HEK293T (cell line): ENCODE measurements around the gene KPRP.

Experiments
- CTCF ChIA-PET: fragments of 350-600 bp; formaldehyde crosslinking; extraction: SDS; loops from one replicate; lab custom pipeline; 2021; ENCODE audit warnings: antibody characterized with exemption, inconsistent platforms; lab: Yijun Ruan, JAX
- POLR2A ChIA-PET: fragments of 350-600 bp; formaldehyde crosslinking; extraction: SDS; loops from one replicate; lab custom pipeline; 2020; ENCODE audit warnings: antibody characterized with exemption, inconsistent platforms; lab: Yijun Ruan, JAX
- DNase-seq: peaks from one replicate; pipeline ENCODE4 v3.0.0; 2012; ENCODE audit warnings: mixed read lengths; ENCODE audit errors: extremely low spot score
- ARNT ChIP-seq: fragments of 450-650 bp; IDR thresholded peaks from 2 replicates; pipeline ENCODE4 v1.6.1; 2017; ENCODE audit warnings: mild to moderate bottlenecking
- BHLHE40 ChIP-seq: fragments of 450-650 bp; IDR thresholded peaks from 2 replicates; pipeline ENCODE4 v1.6.1; 2016; ENCODE audit warnings: mild to moderate bottlenecking, moderate library complexity, borderline replicate concordance
- CTBP1 ChIP-seq: fragments of 450-650 bp; IDR thresholded peaks from 2 replicates; pipeline ENCODE4 v1.6.1; 2016; ENCODE audit warnings: borderline replicate concordance
- ELF4 ChIP-seq: fragments of 450-650 bp; IDR thresholded peaks from 2 replicates; pipeline ENCODE4 v1.6.1; 2017; ENCODE audit warnings: antibody characterized with exemption
- FOXA1 ChIP-seq: fragments of 450-650 bp; IDR thresholded peaks from 2 replicates; pipeline ENCODE4 v1.6.1; 2016; ENCODE audit warnings: mild to moderate bottlenecking
- FOXK2 ChIP-seq: fragments of 450-650 bp; IDR thresholded peaks from 2 replicates; pipeline ENCODE4 v1.6.1; 2016; ENCODE audit warnings: mild to moderate bottlenecking
- FOXM1 ChIP-seq: fragments of 450-650 bp; IDR thresholded peaks from 2 replicates; pipeline ENCODE4 v1.6.1; 2017; ENCODE audit warnings: mild to moderate bottlenecking, borderline replicate concordance
- HDGF ChIP-seq: fragments of 450-650 bp; IDR thresholded peaks from 2 replicates; pipeline ENCODE4 v1.6.1; 2017; ENCODE audit warnings: antibody characterized with exemption, borderline replicate concordance
- L3MBTL2 ChIP-seq: fragments of 450-650 bp; conservative IDR thresholded peaks from 2 replicates; pipeline ENCODE4 v1.6.1; 2016; ENCODE audit warnings: mild to moderate bottlenecking
- LEF1 ChIP-seq: fragments of 450-650 bp; IDR thresholded peaks from 2 replicates; pipeline ENCODE4 v1.6.1; 2017; ENCODE audit warnings: mild to moderate bottlenecking, borderline replicate concordance
- NFRKB ChIP-seq: fragments of 450-650 bp; IDR thresholded peaks from 2 replicates; pipeline ENCODE4 v1.6.1; 2016; ENCODE audit warnings: mild to moderate bottlenecking, moderate library complexity
- PKNOX1 ChIP-seq: fragments of 450-650 bp; IDR thresholded peaks from 2 replicates; pipeline ENCODE4 v1.6.1; 2016
- SP1 ChIP-seq: fragments of 450-650 bp; IDR thresholded peaks from 2 replicates; pipeline ENCODE4 v1.6.1; 2017
- SUZ12 ChIP-seq: fragments of 450-650 bp; IDR thresholded peaks from 2 replicates; pipeline ENCODE4 v1.6.1; 2016; ENCODE audit warnings: mild to moderate bottlenecking
- TARDBP ChIP-seq: fragments of 450-650 bp; IDR thresholded peaks from 2 replicates; pipeline ENCODE4 v1.6.1; 2016
- ZNF384 ChIP-seq: fragments of 450-650 bp; IDR thresholded peaks from 2 replicates; pipeline ENCODE4 v1.6.1; 2016

The KPRP gene

GRCh38 chr1:152795686-152796085 lies 37.9 kb downstream of the KPRP start:
- POLR2A ChIA-PET: no interaction called here
- no peak for DNase-seq
- CTCF ChIA-PET: no interaction called here
- TF ChIP-seq PKNOX1 (no peak), L3MBTL2 (no peak), SUZ12 (no peak), ARNT (no peak), ELF4 (no peak), NFRKB (no peak), FOXM1 (no peak), FOXK2 (no peak), ZNF384 (no peak), HDGF (no peak), CTBP1 (no peak), LEF1 (no peak), SP1 (no peak), BHLHE40 (no peak)

- CTCF ChIA-PET: no interaction called here
- POLR2A ChIA-PET: no interaction called here
- TF ChIP-seq FOXM1: no peak
- TF ChIP-seq SP1: no peak
- TF ChIP-seq FOXA1: no peak
- no peak for TF ChIP-seq BHLHE40
- no peak for TF ChIP-seq PKNOX1
- TF ChIP-seq ELF4: no peak
- TF ChIP-seq TARDBP: no peak
- no peak for TF ChIP-seq L3MBTL2
- no peak for TF ChIP-seq SUZ12
- TF ChIP-seq CTBP1: no peak
- no peak for TF ChIP-seq NFRKB
- no peak for TF ChIP-seq FOXK2
- no peak for DNase-seq
These were observed 38.6 kb downstream of the KPRP start, which contains the start of gene LCE1D for GRCh38 chr1:152796421-152796820. TSS of gene LCE1D (plus strand) at chr1:152796721. CDS start at chr1:152797795, 1,074 bp downstream.

GRCh38 chr1:152801333-152801732 lies 43.5 kb downstream of the KPRP start:
- no peak for TF ChIP-seq PKNOX1
- TF ChIP-seq TARDBP: no peak
- no peak for TF ChIP-seq FOXM1
- no peak for TF ChIP-seq NFRKB
- TF ChIP-seq SUZ12: no peak
- no peak for TF ChIP-seq ZNF384
- no peak for TF ChIP-seq FOXA1
- TF ChIP-seq HDGF: no peak
- no peak for TF ChIP-seq SP1
- TF ChIP-seq CTBP1: no peak
- no peak for TF ChIP-seq L3MBTL2
- TF ChIP-seq FOXK2: no peak
- no peak for TF ChIP-seq LEF1
- no peak for TF ChIP-seq ELF4
- TF ChIP-seq BHLHE40: no peak
- TF ChIP-seq ARNT: no peak
- POLR2A ChIA-PET: no interaction called here
- CTCF ChIA-PET: no interaction called here
- no peak for DNase-seq

GRCh38 chr1:152806576-152806975 lies 48.8 kb downstream of the KPRP start, which contains the start of gene LCE1C:
TSS of gene LCE1C (minus strand) at chr1:152806651. CDS start at chr1:152805478, 1,173 bp downstream.
- ChIA-PET CTCF (no interaction called here), POLR2A (no interaction called here)
- no peak for TF ChIP-seq CTBP1
- TF ChIP-seq BHLHE40: no peak
- no peak for TF ChIP-seq ELF4
- no peak for TF ChIP-seq TARDBP
- TF ChIP-seq FOXM1: no peak
- TF ChIP-seq LEF1: no peak
- no peak for TF ChIP-seq HDGF
- TF ChIP-seq PKNOX1: no peak
- TF ChIP-seq FOXA1: no peak
- TF ChIP-seq SUZ12: no peak
- no peak for TF ChIP-seq ARNT
- no peak for TF ChIP-seq ZNF384
- no peak for TF ChIP-seq L3MBTL2
- no peak for DNase-seq

- POLR2A ChIA-PET: no interaction called here
- DNase-seq: no peak
- TF ChIP-seq FOXA1 (no peak), ZNF384 (no peak), TARDBP (no peak), FOXK2 (no peak), L3MBTL2 (no peak), FOXM1 (no peak), SUZ12 (no peak), CTBP1 (no peak), BHLHE40 (no peak), NFRKB (no peak), PKNOX1 (no peak), HDGF (no peak), ARNT (no peak), ELF4 (no peak), LEF1 (no peak), SP1 (no peak)
- CTCF ChIA-PET: no interaction called here
These were observed 53.2 kb downstream of the KPRP start for GRCh38 chr1:152811050-152811449.
